Measurements from ENCODE around the gene ALOX15B. TPM values are rescaled to one million over a fixed set of nuclear protein-coding genes. Genes with fewer than 3 reads are reported as not detected.

Gene ALOX15B
- total RNA-seq, 6 experiments from 2014 or later, result 0.22 to 2.2 (median 0.72) TPM

- intact Hi-C loops (cut with DNase I), result no loop called here
- Histone ChIP-seq H3K27ac (no peak overlapping the region), H3K4me1 (peaks cover 0 to 24% (median 4%) of the 10 kb centered on the region in 4 donors), H3K36me3 (no peaks in the 10 kb centered on the region), H3K27me3 (no peaks in the 10 kb centered on the region), H3K4me3 (no peak overlapping the region), H3K9me3 (no peaks in the 10 kb centered on the region)
- ATAC-seq (no peak), DNase-seq (no peak)
- no peak for TF ChIP-seq POLR2A (IDR thresholded peaks at IDR 0.05)
- no peak for TF ChIP-seq CTCF (IDR thresholded peaks at IDR 0.05)
- 77% methylated on average over 5 of the region's 7 CpGs for WGBS (ENCODE audit: insufficient coverage, low coverage, low lambda C conversion rate, missing lambda C conversion rate)
Measured at GRCh38 chr17:8053600-8053999, 14.7 kb downstream of the ALOX15B start.

GRCh38 chr17:8055851-8056231, 17.0 kb downstream of the ALOX15B start:
- intact Hi-C loops (cut with DNase I), result no loop called here
- no peak for TF ChIP-seq CTCF (IDR thresholded peaks at IDR 0.05)
- no peak for TF ChIP-seq POLR2A (IDR thresholded peaks at IDR 0.05)
- Histone ChIP-seq H3K4me3 (no peak overlapping the region), H3K4me1 (peaks cover 0 to 38% (median 6%) of the 10 kb centered on the region in 4 donors), H3K27me3 (peaks cover 0 to under 1% of the 10 kb centered on the region in 2 donors), H3K9me3 (peaks cover 0 to 3% (median 0%) of the 10 kb centered on the region in 4 donors), H3K27ac (no peak overlapping the region), H3K36me3 (no peaks in the 10 kb centered on the region)
- DNase-seq (no peak), ATAC-seq (no peak)
- 83% methylated on average over 2 of the region's 3 CpGs for WGBS (ENCODE audit: insufficient coverage, low coverage, low lambda C conversion rate, missing lambda C conversion rate)

GRCh38 chr17:8056232-8056975, 17.5 kb downstream of the ALOX15B start:
- TF ChIP-seq CTCF (IDR thresholded peaks at IDR 0.05) (no peak), POLR2A (IDR thresholded peaks at IDR 0.05) (no peak)
- no peak overlapping the region for H3K4me3 ChIP-seq
- H3K9me3 ChIP-seq, result peaks cover 0 to 3% (median 0%) of the 10 kb centered on the region in 4 donors
- WGBS (ENCODE audit: insufficient coverage, low coverage, low lambda C conversion rate, missing lambda C conversion rate), result 15% methylated on average over 7 of the region's 14 CpGs
- no peaks in the 10 kb centered on the region for H3K36me3 ChIP-seq
- H3K27me3 ChIP-seq, result peaks cover 0 to 6% of the 10 kb centered on the region in 2 donors
- DNase-seq, result no peak
- no peak overlapping the region for H3K27ac ChIP-seq
- intact Hi-C loops (cut with DNase I), result no loop called here
- peak; percentile 53 to 78 (median 60) for ATAC-seq
- peaks cover 0 to 38% (median 6%) of the 10 kb centered on the region in 4 donors for H3K4me1 ChIP-seq

GRCh38 chr17:8056976-8057625, 18.2 kb downstream of the ALOX15B start:
- no peak for DNase-seq
- Histone ChIP-seq H3K4me1 (peaks cover 0 to 38% (median 6%) of the 10 kb centered on the region in 4 donors), H3K36me3 (no peaks in the 10 kb centered on the region), H3K27ac (no peak overlapping the region), H3K4me3 (no peak overlapping the region), H3K9me3 (peaks cover 0 to 3% (median 0%) of the 10 kb centered on the region in 4 donors), H3K27me3 (peaks cover 0 to 13% of the 10 kb centered on the region in 2 donors)
- ATAC-seq, result no peak
- no peak for TF ChIP-seq CTCF (IDR thresholded peaks at IDR 0.05)
- TF ChIP-seq POLR2A (IDR thresholded peaks at IDR 0.05), result no peak
- WGBS (ENCODE audit: insufficient coverage, low coverage, low lambda C conversion rate, missing lambda C conversion rate), result 43% methylated on average over 17 of the region's 17 CpGs
- intact Hi-C loops (cut with DNase I), result no loop called here
